Mammary epithelial cell (primary cell): ENCODE data around the gene PPP1R1B.

Experiments
- EZH2 ChIP-seq: IDR thresholded peaks from 2 replicates; pipeline ENCODE4 v1.6.1; 2012; ENCODE audit warnings: low read length, inconsistent platforms, borderline replicate concordance
- TF ChIP-seq, protein P1 (sequence below), 2 donors: IDR thresholded peaks in 1 of 2; conservative IDR thresholded peaks in 1 of 2; 2 replicates each; pipeline ENCODE4 v1.5.1; 2011 to 2012; ENCODE audit warnings: inconsistent platforms in 2 of 2, low read length in 2 of 2, mild to moderate bottlenecking in 2 of 2, control low read depth in 1 of 2, low read depth in 1 of 2; ENCODE audit not compliant: insufficient read depth in 1 of 2; ENCODE audit errors: extremely low read depth in 1 of 2

DNA sequence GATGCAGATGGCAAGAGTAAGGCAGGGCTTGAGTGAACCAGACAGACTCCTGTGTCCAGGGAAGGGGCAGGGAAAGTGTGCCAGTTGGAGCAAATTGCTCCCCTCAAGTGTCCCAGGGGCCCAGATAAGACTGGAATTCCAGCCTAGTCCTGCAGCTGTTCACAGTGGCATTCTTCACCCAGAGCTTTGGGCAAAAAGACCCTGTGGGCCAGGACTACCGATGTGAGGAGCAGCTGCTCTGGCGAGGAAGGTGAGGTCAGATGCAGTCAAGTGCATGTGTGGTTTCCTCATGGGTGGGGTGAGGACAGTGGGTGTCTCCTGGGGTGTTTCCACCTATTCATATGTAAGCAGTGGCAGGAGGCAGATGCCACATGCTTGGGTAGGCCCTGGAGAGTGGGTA is 33.4 kb upstream of the PPP1R1B start:
- TF ChIP-seq, protein P1, sequence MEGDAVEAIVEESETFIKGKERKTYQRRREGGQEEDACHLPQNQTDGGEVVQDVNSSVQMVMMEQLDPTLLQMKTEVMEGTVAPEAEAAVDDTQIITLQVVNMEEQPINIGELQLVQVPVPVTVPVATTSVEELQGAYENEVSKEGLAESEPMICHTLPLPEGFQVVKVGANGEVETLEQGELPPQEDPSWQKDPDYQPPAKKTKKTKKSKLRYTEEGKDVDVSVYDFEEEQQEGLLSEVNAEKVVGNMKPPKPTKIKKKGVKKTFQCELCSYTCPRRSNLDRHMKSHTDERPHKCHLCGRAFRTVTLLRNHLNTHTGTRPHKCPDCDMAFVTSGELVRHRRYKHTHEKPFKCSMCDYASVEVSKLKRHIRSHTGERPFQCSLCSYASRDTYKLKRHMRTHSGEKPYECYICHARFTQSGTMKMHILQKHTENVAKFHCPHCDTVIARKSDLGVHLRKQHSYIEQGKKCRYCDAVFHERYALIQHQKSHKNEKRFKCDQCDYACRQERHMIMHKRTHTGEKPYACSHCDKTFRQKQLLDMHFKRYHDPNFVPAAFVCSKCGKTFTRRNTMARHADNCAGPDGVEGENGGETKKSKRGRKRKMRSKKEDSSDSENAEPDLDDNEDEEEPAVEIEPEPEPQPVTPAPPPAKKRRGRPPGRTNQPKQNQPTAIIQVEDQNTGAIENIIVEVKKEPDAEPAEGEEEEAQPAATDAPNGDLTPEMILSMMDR (conservative IDR thresholded peaks at IDR 0.05 in 1 of 2, IDR thresholded peaks at IDR 0.05 in 1 of 2; ENCODE audit: extremely low read depth in 1 of 2, insufficient read depth in 1 of 2, low read depth in 1 of 2, low read length in 2 of 2) = no peak
- TF ChIP-seq EZH2 = no peak
